Transverse colon (tissue), 3 donors: ENCODE results near the gene LBR.

Experiments used
- POLR2A ChIP-seq: fragments of 450-650 bp; IDR thresholded peaks from one replicate; pipeline ENCODE4 v1.6.1; 2016; ENCODE audit warnings: antibody characterized with exemption, mild to moderate bottlenecking, moderate library complexity
- TF ChIP-seq, protein P1 (sequence below), 5 experiments: fragments of 200-600 bp in 3 of 5; fragments of 450-650 bp in 2 of 5; sonication (generic) in 3 of 5; IDR thresholded peaks; 1 replicate in 2 of 5; 2 replicates in 3 of 5; pipeline ENCODE4 v1.5.1; 2016 to 2017; ENCODE audit warnings: antibody characterized with exemption in 5 of 5, inconsistent platforms in 3 of 5, mild to moderate bottlenecking in 2 of 5, moderate library complexity in 1 of 5

DNA sequence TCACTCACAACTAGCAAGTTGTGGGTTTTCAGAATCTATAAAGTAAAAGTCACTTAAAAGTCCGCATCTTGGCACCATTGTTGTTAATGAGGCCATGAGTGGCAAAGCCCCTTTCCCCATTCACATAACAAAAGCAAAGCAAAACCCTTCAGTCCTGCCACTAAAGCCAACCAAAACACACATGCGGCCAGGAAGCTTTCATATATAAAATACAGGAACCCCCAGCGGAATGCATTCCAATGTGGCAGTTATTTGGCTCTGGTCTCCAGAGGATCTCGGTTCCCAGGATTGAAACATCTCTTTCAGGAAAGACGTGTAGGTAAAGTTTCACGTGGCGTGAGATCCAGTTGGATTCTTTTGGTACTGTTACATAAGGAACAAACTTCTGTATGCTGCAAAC, 2.5 kb upstream of the LBR start:
- no peak for TF ChIP-seq POLR2A
- TF ChIP-seq, protein P1, sequence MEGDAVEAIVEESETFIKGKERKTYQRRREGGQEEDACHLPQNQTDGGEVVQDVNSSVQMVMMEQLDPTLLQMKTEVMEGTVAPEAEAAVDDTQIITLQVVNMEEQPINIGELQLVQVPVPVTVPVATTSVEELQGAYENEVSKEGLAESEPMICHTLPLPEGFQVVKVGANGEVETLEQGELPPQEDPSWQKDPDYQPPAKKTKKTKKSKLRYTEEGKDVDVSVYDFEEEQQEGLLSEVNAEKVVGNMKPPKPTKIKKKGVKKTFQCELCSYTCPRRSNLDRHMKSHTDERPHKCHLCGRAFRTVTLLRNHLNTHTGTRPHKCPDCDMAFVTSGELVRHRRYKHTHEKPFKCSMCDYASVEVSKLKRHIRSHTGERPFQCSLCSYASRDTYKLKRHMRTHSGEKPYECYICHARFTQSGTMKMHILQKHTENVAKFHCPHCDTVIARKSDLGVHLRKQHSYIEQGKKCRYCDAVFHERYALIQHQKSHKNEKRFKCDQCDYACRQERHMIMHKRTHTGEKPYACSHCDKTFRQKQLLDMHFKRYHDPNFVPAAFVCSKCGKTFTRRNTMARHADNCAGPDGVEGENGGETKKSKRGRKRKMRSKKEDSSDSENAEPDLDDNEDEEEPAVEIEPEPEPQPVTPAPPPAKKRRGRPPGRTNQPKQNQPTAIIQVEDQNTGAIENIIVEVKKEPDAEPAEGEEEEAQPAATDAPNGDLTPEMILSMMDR (IDR thresholded peaks at IDR 0.05): no peak
